GM11168 (cell line): ENCODE measurements around the gene GLCCI1.

ENCODE experiments used
- in situ Hi-C: fragments of 300-500 bp; cut with MboI; formaldehyde crosslinking; loops from one replicate; pipeline ENCODE4 v1.12.0; 2022; ENCODE audit warnings: low sequenced_read_pairs; ENCODE audit not compliant: unreplicated experiment

Gene GLCCI1

DNA sequence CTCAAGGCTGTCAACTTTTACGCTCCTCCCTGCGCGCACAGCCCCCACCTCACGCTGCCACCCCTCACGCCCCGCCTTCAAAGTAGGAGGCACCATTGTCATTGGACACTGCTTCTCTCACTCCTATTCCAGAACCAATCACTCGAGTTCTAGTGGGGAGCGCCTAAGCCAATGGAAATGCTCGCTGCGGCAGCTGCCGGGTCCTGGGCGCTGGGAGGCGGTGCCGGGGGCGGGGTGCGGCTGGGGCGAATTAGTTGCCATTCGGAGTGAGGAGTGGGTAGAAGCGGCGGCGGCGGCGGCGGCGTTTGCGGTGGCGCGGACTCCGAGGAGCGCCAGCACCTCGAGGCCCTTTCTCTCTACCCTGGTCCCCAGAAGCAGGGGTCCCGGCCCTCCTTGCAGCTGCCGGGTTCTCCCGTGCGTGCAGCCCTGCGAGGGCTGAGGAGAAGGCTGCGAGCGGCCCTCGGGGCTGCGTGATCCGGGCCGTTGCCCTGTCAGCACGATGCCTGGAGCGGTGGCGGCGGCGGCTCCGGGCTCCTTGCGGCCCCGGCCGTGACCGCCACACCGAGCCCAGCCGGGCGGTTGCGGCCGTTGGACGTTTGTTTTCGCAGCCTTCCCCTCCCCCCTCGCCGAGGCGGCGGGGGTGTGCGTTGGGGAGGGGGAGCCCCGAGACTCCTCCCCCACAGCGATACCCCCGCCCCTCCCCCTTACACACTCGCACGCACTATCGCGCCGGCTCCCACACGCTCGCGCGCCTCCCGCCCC, at the start of gene GLCCI1:
Gene GLCCI1, plus strand, starts transcription at position 253 of the 762 bp plus-strand sequence. CDS start 555 bp downstream, outside the sequence.
- in situ Hi-C loops: no loop called here

DNA sequence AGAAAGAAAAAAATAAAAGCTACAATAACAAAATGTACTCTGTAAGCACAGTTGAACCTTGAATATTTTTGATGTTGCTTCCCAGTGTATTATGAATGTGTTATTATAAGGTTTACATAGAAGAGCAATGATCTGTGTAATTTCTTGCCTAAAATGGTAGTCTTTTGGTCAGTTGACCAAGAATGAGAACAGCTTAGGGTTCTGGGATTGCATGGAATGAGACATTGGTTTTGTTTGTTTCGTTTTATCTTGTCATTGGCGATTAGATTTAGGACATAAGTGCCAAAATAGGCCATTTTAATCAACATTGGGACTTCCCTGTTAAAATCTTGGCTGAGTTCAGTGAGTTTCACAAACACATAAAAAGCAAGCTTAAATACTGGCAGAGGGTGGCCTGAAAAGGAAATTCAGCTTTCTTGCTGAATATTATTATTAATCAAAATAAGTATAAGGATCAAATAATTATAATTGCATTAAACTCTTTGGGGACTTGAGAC, 49.1 kb upstream of the GLCCI1 start:
- in situ Hi-C loops: no loop called here

GRCh38 chr7:7920056-7920455, 48.5 kb upstream of the GLCCI1 start:
- in situ Hi-C loops: no loop called here

DNA sequence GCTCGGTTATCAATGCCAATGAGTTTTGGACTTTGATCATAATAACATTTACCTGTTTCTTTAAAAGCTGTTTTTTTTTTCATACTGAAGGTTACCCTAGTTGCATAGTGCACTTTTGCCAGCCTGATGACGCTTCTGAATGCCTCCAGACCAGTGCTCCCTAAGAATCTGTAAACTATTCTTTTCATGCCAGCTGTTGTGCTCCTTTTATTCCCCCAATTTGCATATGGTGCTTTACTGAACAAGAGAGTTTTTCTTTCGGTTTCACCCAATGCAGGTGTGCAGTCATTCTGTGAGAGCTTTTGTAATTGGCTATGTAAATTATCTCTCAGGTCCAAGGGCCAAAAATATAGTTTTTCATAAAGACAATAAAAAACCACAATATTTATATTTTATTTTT, 48.1 kb upstream of the GLCCI1 start:
- in situ Hi-C loops: no loop called here

- in situ Hi-C loops: no loop called here
Observed at GRCh38 chr7:7921830-7922229, 46.8 kb upstream of the GLCCI1 start.

GRCh38 chr7:7922684-7923385, 45.8 kb upstream of the GLCCI1 start:
- in situ Hi-C loops: no loop called here

- in situ Hi-C loops: no loop called here
Observed at GRCh38 chr7:7923818-7924217, 44.8 kb upstream of the GLCCI1 start.

DNA sequence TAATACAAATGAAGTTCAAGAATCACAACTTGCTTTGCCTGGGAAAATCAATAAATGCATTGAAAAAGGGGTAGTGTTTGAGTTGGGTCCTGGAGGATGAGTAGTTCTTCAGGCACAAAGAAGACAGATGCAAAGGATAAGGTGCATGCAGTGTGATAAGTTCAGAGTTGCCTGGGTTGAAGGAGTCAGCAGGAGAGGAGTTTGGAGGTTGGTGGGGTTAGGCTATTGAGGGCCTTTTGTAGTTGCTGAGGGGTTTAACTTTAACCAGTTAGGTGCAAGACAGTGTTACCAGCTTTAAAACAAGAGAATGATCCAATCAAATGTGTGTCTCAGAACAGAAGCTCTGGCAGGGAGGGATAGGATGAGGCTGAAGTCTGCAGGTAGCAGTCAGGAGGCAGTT, 44.3 kb upstream of the GLCCI1 start:
- in situ Hi-C loops: no loop called here

GRCh38 chr7:7931626-7932025, 37.0 kb upstream of the GLCCI1 start:
- in situ Hi-C loops: no loop called here

- in situ Hi-C loops: no loop called here
Observed at GRCh38 chr7:7932553-7932952, 36.0 kb upstream of the GLCCI1 start.

DNA sequence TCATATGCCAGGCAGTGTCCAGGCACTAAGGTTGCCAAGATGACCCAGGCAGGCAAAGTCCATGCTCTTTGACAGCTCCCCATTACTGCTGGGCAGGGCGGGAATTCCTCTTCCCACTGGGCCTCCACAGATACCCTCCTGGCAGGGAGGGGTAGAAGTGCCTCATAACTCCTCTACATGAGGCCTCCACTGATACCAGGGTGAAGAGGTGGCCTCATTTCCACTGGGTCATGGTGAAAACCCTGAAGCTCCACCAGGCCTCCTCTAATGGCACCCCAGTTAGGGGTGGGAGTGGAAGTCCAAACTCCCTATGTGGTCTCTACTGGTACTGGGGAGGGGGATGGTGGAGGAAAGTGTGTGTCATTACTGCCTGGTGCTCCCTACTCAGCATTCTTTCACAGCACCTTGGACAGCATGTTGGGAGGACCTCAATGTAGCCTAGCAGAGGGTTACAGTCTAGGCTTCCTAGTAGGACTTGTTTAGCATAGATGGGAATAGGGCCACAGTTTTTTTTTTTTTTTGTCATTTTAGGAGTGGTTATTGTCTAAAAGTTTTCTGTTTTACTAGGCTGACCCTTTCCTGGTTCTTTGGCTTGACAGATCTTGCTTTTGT, 34.6 kb upstream of the GLCCI1 start:
- in situ Hi-C loops: no loop called here

GRCh38 chr7:7934945-7935344, 33.7 kb upstream of the GLCCI1 start:
- in situ Hi-C loops: no loop called here

DNA sequence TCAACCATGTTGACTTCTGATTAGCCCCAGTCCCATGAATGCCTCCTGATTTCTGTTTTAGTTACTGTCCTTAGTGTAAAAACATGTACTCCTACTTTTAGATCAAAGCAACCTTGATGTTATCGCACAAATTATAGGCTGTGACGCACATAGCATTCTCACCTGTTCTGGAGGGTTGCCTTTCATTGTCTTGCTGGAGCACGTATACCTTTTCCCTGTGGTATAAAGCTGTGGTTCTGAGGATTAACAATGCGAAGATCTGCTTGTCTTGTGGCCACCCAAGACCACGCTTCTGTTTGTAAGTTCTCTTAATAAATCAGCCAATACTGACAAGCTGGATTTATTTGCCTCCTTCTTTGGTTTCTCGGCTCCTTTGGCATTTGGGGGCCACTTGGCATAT, 30.1 kb upstream of the GLCCI1 start:
- in situ Hi-C loops: no loop called here

DNA sequence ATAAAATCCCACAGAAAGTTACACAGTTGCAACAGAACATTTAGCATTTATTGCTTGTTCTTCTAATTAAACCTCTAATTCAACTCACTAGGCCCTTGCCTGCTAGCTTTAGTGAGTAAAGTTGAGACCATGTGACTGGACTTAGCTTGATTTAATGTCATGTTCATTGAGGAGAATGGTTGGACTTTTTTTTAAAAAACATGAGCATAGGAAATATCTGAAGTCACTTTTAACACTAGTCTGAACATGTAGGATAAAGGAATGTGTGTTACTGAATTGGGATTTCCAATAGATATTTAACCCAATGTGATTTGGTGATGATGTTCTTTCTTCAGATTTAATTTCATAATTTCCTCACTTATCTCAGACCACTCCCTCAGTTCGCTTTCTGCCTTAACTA, 24.6 kb upstream of the GLCCI1 start:
- in situ Hi-C loops: no loop called here

DNA sequence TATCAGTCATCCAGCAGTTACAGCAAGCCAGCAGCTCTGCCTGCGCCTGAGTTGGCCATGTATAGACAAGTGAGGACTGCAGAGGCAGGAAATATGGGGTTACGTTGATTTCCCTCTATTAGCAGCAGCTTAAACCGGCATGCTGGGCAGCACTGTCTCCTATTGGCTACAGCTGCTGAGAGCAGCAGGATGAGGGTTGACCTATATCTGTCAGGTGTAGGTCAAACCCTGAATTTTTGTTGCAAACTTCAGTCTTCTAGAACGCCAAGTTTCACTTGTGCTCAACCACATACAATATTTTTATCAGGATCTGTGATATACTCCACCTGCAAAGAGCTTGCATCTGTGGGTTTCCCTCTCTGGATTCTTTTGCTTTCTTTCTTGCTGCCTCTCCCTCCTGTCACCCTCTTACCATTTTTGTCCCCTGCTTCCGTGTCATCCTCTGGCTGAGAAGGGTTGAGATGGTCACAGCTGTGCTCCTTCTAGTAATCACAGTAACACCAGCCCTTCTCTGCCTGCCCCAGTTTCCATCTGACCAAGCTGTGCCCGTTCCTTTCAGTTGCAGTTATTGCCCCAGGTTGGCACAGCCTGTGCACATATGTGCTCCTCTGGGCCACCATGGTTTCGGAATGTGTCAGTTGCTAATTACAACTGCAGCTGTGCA, 23.8 kb upstream of the GLCCI1 start:
- in situ Hi-C loops: no loop called here

DNA sequence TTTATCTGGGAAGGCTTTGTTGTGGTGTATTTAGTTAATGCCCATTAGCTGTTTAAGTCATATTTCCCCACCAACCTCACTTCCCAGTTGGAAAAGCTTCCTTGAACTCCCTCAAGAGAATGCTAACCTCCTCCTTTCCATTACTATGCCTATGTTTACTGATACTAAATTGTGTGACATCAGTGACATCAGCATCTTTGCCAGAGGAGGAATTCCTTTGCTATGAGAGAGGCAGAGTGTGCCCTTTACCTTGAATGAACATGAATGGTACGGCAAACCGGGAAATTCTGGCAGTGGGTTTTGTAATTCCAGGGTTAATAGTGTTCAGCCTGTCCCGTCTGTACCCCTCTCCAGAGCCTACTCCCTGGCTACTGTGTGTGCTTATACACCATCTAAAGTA, 22.1 kb upstream of the GLCCI1 start:
- in situ Hi-C loops: no loop called here

- in situ Hi-C loops: no loop called here
Observed at GRCh38 chr7:7948232-7948631, 20.4 kb upstream of the GLCCI1 start.

- in situ Hi-C loops: no loop called here
Observed at GRCh38 chr7:7953806-7954205, 14.8 kb upstream of the GLCCI1 start.

DNA sequence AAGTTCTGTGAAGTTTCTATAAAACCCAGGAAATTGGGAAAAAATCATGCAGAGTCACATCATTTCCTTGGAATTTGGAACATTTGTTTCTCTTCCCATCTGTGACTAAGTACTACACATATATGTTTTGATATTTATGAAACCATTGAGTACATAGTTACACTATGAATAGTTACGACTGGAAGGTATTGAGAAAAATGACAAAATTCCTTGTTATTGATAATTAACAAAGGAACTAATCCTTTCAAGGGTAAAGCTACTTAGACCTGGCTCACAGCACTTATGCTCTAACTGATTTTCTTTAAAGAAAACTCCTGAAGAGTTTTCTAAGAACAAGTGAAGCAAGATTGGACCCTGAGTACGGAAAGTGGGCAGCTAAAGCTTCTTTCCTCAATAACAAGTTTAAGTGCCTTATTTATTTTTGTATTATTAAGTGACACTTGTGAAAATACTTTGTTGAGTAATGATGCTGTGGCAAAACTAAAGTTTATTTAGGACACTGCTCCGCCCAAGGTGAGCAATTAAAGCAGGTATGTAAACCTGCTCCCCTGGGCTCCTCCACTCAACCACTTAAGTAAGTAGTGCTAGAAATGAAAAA, 12.0 kb upstream of the GLCCI1 start:
- in situ Hi-C loops: no loop called here

DNA sequence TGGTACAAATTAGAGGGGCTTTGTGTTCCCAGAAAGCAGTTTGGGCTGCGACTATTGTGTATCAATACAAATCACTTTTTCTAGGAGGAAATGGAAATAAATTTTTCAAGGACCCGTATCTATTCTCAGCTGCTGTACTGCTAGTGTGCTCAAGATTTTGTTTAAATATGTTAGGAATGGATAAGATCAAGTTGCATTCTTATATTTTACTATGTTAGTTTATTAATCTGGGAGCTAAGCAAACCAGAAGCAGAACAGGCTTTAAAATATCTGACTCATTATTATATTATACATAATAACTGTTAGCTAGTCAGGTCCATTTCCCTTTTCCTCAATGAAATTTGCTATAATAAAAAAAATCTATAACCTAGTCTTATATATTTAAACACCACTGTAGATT, 11.1 kb upstream of the GLCCI1 start:
- in situ Hi-C loops: no loop called here
